ENCODE results near the gene ERBB4.

Gene ERBB4

GRCh38 chr2:211368467-211368866 lies 1170.1 kb downstream of the ERBB4 start:
- no peak overlapping the region for H3K9ac ChIP-seq (ENCODE audit: low read length)
- DNase-seq, result peak; percentile 53
- H3K36me3 ChIP-seq (replicated peaks; ENCODE audit: insufficient read depth, low read length), result no peaks in the 10 kb centered on the region
- peak overlapping the region; percentile 39; the same call in 1 of the 2 replicates for H3K4me2 ChIP-seq (ENCODE audit: low read depth, low read length)
- TF ChIP-seq EZH2 (optimal IDR thresholded peaks at IDR 0.05; ENCODE audit: low read depth, low read length), result no peak
- no peak for TF ChIP-seq EZH2phosphoT487 (IDR thresholded peaks at IDR 0.05; ENCODE audit: low read length)
- TF ChIP-seq CTCF (IDR thresholded peaks at IDR 0.05; ENCODE audit: low read length), result no peak
- H4K20me1 ChIP-seq (ENCODE audit: insufficient read depth, low read length), result no peaks in the 10 kb centered on the region
- no peaks in the 10 kb centered on the region for H3K27me3 ChIP-seq (replicated peaks; ENCODE audit: insufficient read depth, low read length)
- H2AFZ ChIP-seq (ENCODE audit: low read length), result 0 out of 2 replicates have a peak overlapping the region, but pooled peaks have one; percentile 40
- no peaks in the 10 kb centered on the region for H3K9me3 ChIP-seq (replicated peaks; ENCODE audit: insufficient read depth, low read length)
- no peak overlapping the region for H3K4me3 ChIP-seq (ENCODE audit: low read length)
- peaks cover 67% of the 10 kb centered on the region for H3K4me1 ChIP-seq (ENCODE audit: low read length)
- H3K27ac ChIP-seq (ENCODE audit: low read length), result peak overlapping the region; percentile 64; the same call in 1 of the 2 replicates
- H3F3A ChIP-seq (ENCODE audit: insufficient read depth, low read length), result peaks cover 37% of the 10 kb centered on the region
- no peaks in the 10 kb centered on the region for H3K9me2 ChIP-seq (replicated peaks; ENCODE audit: insufficient read depth, low read length)
- H3K79me2 ChIP-seq (ENCODE audit: low read length), result no peaks in the 10 kb centered on the region

DNA sequence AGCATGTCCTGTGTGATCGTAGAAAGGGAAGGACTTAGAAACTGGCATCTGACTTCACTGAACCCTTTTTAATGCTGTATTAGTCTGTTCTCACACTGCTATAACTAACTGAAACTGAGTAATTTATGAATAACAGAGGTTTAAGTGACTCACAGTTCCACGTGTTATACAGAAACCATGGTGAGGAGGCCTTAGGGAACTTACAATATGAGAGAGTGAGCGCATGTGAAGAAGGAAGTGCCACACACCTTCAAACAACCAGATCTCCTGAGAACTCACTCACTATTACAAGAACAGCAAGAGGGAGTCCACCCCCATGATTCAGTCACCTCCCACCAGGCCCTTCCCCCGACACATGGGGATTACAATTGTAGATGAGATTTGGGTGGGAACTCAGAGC lies 1170.9 kb downstream of the ERBB4 start:
- Histone ChIP-seq H4K20me1 (ENCODE audit: insufficient read depth, low read length) (no peaks in the 10 kb centered on the region), H2AFZ (ENCODE audit: low read length) (peak overlapping the region; percentile 40)

GRCh38 chr2:211367293-211367692 lies 1171.3 kb downstream of the ERBB4 start:
- H3K9ac ChIP-seq (ENCODE audit: low read length), result no peak overlapping the region
- H3K36me3 ChIP-seq (replicated peaks; ENCODE audit: insufficient read depth, low read length), result no peaks in the 10 kb centered on the region
- peak overlapping the region; percentile 39 for H3K4me2 ChIP-seq (ENCODE audit: low read depth, low read length)
- H3K27ac ChIP-seq (ENCODE audit: low read length), result peak overlapping the region; percentile 64; the same call in 1 of the 2 replicates
- peaks cover 67% of the 10 kb centered on the region for H3K4me1 ChIP-seq (ENCODE audit: low read length)
- TF ChIP-seq EZH2phosphoT487 (IDR thresholded peaks at IDR 0.05; ENCODE audit: low read length), result no peak
- no peak for TF ChIP-seq CTCF (IDR thresholded peaks at IDR 0.05; ENCODE audit: low read length)
- TF ChIP-seq EZH2 (optimal IDR thresholded peaks at IDR 0.05; ENCODE audit: low read depth, low read length), result no peak
- H3K4me3 ChIP-seq (ENCODE audit: low read length), result no peak overlapping the region
- H3K9me3 ChIP-seq (replicated peaks; ENCODE audit: insufficient read depth, low read length), result no peaks in the 10 kb centered on the region
- no peak for DNase-seq
- peak overlapping the region; percentile 40; the same call in 1 of the 2 replicates for H2AFZ ChIP-seq (ENCODE audit: low read length)
- peaks cover 37% of the 10 kb centered on the region for H3F3A ChIP-seq (ENCODE audit: insufficient read depth, low read length)
- no peaks in the 10 kb centered on the region for H3K9me2 ChIP-seq (replicated peaks; ENCODE audit: insufficient read depth, low read length)
- no peaks in the 10 kb centered on the region for H3K27me3 ChIP-seq (replicated peaks; ENCODE audit: insufficient read depth, low read length)
- no peaks in the 10 kb centered on the region for H3K79me2 ChIP-seq (ENCODE audit: low read length)
- no peaks in the 10 kb centered on the region for H4K20me1 ChIP-seq (ENCODE audit: insufficient read depth, low read length)

More for the DNA sequence above, 1170.9 kb downstream of the ERBB4 start:
- Histone ChIP-seq H3K27ac (ENCODE audit: low read length) (peak overlapping the region; percentile 64; the same call in 1 of the 2 replicates), H3K4me1 (ENCODE audit: low read length) (peaks cover 67% of the 10 kb centered on the region), H3K9me3 (replicated peaks; ENCODE audit: insufficient read depth, low read length) (no peaks in the 10 kb centered on the region), H3K4me3 (ENCODE audit: low read length) (no peak overlapping the region), H3K9me2 (replicated peaks; ENCODE audit: insufficient read depth, low read length) (no peaks in the 10 kb centered on the region), H3K27me3 (replicated peaks; ENCODE audit: insufficient read depth, low read length) (no peaks in the 10 kb centered on the region), H3K4me2 (ENCODE audit: low read depth, low read length) (peak overlapping the region; percentile 39), H3F3A (ENCODE audit: insufficient read depth, low read length) (peaks cover 37% of the 10 kb centered on the region), H3K79me2 (ENCODE audit: low read length) (no peaks in the 10 kb centered on the region), H3K36me3 (replicated peaks; ENCODE audit: insufficient read depth, low read length) (no peaks in the 10 kb centered on the region), H3K9ac (ENCODE audit: low read length) (no peak overlapping the region)
- no peak for TF ChIP-seq EZH2phosphoT487 (IDR thresholded peaks at IDR 0.05; ENCODE audit: low read length)
- TF ChIP-seq EZH2 (optimal IDR thresholded peaks at IDR 0.05; ENCODE audit: low read depth, low read length), result no peak
- no peak for TF ChIP-seq CTCF (IDR thresholded peaks at IDR 0.05; ENCODE audit: low read length)
- DNase-seq, result peak; percentile 55

All from MM.1S (cell line).